Stimulated activated naive CD4-positive, alpha-beta T cell (primary cell): ENCODE data around the gene FAM234B.

Experiments used
- DNase-seq, 6 experiments: peaks; one replicate each; lab custom pipeline; 2025; lab: John Stamatoyannopoulos, UW

FAM234B gene

DNA sequence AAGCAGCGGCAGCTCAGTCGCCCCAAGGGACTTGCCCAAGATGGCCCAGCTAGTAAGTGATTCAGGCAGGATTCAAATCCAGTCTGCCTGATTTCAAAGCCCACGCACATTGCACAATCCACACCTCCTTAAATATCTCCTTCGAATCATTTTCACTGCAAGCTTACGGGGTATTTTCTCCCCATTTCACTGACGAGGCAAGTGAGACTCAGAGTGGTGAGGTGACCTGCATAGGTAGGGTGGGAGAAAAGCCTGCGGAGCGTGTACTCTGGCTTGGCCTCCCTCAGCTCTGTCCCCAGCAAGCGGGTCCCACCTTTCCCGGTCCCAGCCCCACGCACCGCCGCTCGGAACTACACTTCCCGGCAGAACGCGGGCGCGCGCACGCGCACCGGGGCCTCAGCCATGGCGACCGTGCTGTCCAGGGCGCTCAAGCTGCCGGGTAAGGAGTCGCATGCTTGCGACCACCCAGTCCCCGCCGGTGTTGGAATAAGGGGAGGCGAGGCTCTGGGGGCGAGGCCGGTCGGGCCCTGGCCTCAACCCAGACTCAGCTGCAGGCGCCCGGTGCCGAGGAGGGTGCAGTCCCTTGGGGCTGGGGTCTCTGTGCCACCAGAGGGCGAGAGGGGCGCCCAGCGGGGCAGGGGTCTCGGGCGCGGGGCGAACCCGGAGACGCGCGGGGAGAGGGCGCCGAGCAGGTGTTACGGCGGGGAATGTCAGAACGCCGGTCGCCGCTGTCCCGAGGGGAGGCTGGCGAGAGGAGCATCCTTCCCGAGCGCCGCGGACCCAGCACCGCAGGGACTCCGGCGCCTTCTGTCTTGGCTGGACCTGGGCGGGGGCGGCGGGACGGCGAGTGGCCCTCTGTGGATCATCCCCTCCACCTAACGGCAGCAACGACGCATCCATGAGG is at the start of gene FAM234B:
TSS of gene FAM234B (plus strand) at position 380 of the 904 bp plus-strand sequence. CDS start at position 403, 23 bp downstream.
- peak in 5 of 6 experiments; percentile 31 to 70 (median 54) for DNase-seq

- DNase-seq, result no peak
Measured at GRCh38 chr12:12995088-12995487, 49.1 kb upstream of the FAM234B start.

DNA sequence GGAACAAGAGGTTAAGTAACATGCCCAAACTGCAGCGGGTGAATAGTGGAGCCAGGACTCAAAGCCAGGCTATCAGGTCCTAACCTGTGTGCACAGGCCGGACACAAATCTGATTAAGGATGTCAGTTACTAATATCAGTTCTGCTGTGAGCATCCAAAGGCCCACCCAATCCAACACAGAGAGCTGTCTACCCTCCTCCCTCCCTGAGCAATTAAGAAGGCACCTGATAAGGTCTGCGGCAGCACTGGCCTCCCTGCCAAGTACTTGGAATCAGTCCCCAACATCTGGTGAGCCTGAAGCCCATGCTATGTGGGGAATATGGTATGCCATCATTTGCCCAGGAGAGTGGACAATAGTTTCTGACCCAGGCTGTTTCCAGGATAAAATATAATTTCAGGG is 48.0 kb upstream of the FAM234B start:
- no peak for DNase-seq

DNA sequence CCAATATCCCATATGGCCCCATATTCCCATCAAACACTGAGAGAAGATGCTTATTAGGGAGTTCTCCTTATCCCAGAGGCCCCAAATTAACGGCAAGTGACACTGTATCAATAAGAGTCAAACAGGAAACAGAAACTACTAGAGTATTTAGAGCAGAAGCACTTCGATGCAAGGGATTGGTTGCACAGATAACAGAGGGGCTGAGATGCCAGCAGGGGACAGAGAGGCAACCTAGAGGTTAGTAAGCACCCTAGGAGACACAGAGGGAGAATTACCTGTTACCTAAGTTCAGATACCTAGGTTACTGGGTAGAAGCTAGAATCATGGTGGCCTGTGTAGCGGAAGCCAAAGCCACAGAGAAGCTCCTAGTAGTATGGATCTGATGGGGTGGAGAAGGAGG is 47.0 kb upstream of the FAM234B start:
- DNase-seq, result no peak

- no peak for DNase-seq
Measured at GRCh38 chr12:12997734-12998133, 46.4 kb upstream of the FAM234B start.

DNA sequence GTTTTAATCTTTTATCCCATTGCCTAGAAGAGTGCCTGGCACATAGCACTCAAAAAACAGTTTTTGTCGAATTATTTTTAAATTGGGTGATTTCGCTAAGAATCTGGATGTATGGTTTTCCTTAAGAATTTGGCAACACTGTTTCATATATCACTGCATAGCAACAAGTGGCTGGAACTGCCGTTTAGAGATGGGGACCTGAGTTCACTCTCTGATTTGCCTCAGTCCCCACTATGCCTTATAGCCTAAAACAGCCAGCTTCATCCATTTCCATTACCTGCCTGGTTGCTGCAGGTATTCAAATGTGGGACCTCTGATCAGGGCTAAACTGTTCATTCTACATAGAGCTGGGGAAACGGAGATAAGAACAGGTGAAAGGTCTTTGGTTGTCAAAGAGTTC is 45.9 kb upstream of the FAM234B start:
- DNase-seq, result no peak

GRCh38 chr12:12999271-12999958 is 44.8 kb upstream of the FAM234B start:
- DNase-seq, result no peak

GRCh38 chr12:12999959-13000615 is 44.1 kb upstream of the FAM234B start, which contains the start of gene HEBP1:
TSS of gene HEBP1 (minus strand) at chr12:13000265. CDS start at chr12:13000114, 151 bp downstream.
- peak; percentile 80 to 97 (median 94) for DNase-seq

GRCh38 chr12:13000616-13000924 is 43.6 kb upstream of the FAM234B start:
- DNase-seq, result peak in 1 of 6 experiments; percentile 42

GRCh38 chr12:13000925-13001774 is 43.0 kb upstream of the FAM234B start:
- peak; percentile 1 to 74 (median 42) for DNase-seq

- peak in 2 of 6 experiments; percentile 1 to 16 for DNase-seq
Measured at GRCh38 chr12:13001775-13002040, 42.5 kb upstream of the FAM234B start.

- DNase-seq, result no peak
Measured at GRCh38 chr12:13002301-13003097, 41.7 kb upstream of the FAM234B start.

- DNase-seq, result no peak
Measured at GRCh38 chr12:13004361-13004760, 39.8 kb upstream of the FAM234B start.

- DNase-seq, result no peak
Measured at GRCh38 chr12:13004986-13005385, 39.2 kb upstream of the FAM234B start.

- no peak for DNase-seq
Measured at GRCh38 chr12:13005649-13006048, 38.5 kb upstream of the FAM234B start.

GRCh38 chr12:13007496-13008233 is 36.5 kb upstream of the FAM234B start:
- no peak for DNase-seq

GRCh38 chr12:13008741-13009380 is 35.3 kb upstream of the FAM234B start:
- DNase-seq, result no peak

- no peak for DNase-seq
Measured at GRCh38 chr12:13011098-13011497, 33.1 kb upstream of the FAM234B start.

- no peak for DNase-seq
Measured at GRCh38 chr12:13022851-13023271, 21.3 kb upstream of the FAM234B start.
